D721Med (cell line): ENCODE results near the gene ITIH6.
"Not testable (repeated sequence)": the region's sequence is repeated elsewhere in the genome, so short reads cannot be mapped to it uniquely, and the experiment has no call there.

Experiments used
- DNase-seq: peaks from one replicate; pipeline ENCODE4 v3.0.0; 2011; ENCODE audit warnings: low spot score; ENCODE audit not compliant: insufficient read length
- FAIRE-seq: peaks from 2 replicates; lab custom pipeline; 2011; peaks lifted over from hg19 to GRCh38; lab: Jason Lieb, UNC
- TF ChIP-seq, protein P1 (sequence below): IDR thresholded peaks from 2 replicates; pipeline ENCODE4 v1.5.1; 2012; ENCODE audit warnings: mild to moderate bottlenecking, control low read depth; ENCODE audit not compliant: insufficient read depth; ENCODE audit errors: missing control alignments

The ITIH6 gene

DNA sequence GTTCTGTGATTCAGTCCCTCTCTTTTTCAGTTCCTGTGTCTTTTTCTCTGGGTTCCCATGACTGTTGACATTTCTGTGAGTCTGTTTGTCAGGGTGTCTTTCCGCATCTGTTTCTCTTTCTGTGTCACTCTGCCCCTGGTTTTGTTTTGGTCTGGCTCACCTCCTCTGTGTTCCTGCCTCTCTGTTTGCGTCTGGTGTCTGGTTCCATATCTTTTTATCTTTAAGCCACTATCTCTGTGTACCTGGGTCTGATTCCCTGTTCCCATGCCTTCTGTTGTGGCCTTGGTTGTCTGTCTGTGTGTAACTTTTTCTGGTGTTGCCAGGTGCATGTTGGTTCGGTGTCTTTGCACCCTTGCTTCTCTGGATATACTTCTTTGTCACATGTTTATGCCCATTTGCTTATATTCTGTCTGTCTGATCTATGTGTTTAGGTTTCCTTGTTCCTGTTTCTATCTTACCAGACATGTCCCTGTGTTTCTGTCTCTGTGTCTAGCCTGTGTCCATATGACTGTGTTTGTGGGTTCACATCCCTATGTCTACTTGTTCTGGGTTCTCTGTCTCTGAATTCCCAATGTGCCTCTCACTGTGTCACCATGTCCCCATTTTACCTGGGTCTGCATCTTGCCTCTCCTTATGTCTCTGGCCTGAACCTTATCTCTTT lies 50.2 kb downstream of the ITIH6 start:
- FAIRE-seq (no peak), DNase-seq (no peak)
- TF ChIP-seq, protein P1, sequence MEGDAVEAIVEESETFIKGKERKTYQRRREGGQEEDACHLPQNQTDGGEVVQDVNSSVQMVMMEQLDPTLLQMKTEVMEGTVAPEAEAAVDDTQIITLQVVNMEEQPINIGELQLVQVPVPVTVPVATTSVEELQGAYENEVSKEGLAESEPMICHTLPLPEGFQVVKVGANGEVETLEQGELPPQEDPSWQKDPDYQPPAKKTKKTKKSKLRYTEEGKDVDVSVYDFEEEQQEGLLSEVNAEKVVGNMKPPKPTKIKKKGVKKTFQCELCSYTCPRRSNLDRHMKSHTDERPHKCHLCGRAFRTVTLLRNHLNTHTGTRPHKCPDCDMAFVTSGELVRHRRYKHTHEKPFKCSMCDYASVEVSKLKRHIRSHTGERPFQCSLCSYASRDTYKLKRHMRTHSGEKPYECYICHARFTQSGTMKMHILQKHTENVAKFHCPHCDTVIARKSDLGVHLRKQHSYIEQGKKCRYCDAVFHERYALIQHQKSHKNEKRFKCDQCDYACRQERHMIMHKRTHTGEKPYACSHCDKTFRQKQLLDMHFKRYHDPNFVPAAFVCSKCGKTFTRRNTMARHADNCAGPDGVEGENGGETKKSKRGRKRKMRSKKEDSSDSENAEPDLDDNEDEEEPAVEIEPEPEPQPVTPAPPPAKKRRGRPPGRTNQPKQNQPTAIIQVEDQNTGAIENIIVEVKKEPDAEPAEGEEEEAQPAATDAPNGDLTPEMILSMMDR, result no peak

DNA sequence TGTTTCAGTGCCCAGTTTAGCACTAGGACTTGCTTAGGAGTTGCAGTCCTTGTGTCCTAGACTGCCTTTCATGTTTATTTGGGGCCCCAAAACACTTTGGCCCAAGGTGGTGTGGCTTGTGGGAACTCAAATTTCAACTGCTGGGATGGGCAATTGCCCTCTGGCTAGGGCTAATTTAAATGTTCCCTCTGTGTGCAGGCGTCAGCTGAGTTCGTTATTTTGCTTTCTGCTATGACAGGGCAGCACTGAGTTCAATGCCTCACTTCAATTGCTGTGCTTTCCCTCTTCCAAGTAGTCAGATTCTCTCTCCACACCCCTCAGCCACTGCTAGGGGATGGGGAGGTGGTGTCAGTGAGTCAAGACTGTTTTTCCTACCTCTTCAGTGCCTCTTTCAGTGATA lies 51.1 kb downstream of the ITIH6 start:
- FAIRE-seq (no peak), DNase-seq (no peak)
- TF ChIP-seq, protein P1, result no peak

DNA sequence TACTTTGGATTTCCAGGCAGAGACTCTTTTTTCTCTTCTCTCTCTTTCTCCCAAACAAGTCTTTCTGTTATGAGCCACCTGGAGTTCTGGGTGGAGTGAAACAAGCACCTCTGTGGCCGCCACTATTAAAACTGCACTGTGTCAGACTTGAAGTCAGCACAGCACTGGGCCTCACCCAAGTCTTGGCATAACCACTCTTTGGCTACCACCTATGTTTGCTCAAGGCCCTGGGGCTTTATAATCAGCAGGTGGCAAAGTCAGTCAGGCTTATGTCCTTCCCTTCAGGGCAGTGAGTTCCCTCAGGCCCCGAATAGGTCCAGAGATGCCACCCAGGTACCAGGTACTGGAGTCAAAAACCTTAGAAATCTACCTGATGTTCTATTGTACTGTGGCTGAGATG lies 52.4 kb downstream of the ITIH6 start:
- TF ChIP-seq, protein P1, result no peak
- DNase-seq (no peak), FAIRE-seq (no peak)

DNA sequence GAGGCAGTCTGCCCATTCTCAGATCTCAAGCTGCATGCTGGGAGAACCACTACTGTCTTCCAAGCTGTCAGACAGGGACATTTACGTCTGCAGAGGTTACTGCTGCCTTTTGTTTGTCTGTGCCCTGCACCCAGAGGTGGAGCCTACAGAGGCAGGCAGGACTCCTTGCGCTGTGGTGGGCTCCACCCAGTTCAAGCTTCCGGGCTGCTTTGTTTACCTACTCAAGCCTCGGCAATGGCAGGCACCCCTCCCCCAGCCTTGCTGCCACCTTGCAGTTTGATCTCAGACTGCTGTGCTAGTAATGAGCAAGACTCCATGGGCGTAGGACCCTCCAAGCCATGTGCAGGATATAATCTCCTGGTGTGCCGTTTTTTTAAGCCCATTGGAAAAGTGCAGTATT lies 59.5 kb downstream of the ITIH6 start:
- DNase-seq, FAIRE-seq: not testable (repeated sequence)

DNA sequence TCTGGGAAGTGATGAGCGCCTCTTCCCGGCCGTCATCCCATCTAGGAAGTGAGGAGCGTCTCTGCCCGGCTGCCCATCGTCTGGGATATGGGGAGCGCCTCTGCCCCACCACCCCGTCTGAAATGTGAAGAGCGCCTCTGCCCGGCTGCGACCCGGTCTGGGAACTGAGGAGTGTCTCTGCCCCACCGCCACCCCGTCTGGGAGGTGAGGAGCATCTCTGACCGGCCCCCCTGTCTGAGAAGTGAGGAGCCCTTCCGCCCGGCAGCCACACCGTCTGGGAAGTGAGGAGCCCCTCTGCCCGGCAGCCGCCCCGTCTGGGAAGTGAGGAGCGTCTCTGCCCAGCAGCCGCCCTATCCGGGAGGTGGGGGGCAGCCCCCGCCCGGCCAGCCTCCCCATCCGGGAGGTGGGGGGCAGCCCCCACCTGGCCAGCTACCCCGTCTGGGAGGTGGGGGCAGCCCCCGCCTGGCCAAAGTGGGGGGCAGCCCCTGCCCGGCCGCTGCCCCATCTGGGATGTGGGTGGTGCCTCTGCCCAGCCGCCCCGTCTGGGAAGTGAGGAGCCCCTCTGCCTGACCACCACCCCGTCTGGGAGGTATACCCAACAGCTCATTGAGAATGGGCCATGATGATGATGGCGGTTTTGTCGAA lies 61.6 kb downstream of the ITIH6 start:
- not testable (repeated sequence) for DNase-seq, FAIRE-seq

DNA sequence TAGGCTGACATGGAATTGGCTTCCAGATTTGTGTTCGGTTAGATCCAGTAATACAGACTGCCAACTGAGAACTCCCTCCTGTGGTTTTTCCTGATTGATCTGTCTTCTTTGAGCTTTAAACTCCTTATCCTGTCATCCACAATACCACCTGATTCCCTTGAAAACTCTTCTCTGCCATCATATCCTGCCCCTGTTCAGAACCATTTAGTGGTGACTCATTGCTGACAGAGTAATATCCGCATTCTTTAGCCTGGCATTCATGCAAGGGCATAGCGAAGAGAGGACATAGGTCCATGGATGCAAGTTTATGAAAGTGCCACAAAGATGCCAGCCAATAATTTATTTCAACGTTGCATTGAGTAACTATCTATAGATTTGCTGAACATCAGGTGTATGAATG lies 76.6 kb downstream of the ITIH6 start:
- TF ChIP-seq, protein P1, result no peak
- FAIRE-seq (no peak), DNase-seq (no peak)

DNA sequence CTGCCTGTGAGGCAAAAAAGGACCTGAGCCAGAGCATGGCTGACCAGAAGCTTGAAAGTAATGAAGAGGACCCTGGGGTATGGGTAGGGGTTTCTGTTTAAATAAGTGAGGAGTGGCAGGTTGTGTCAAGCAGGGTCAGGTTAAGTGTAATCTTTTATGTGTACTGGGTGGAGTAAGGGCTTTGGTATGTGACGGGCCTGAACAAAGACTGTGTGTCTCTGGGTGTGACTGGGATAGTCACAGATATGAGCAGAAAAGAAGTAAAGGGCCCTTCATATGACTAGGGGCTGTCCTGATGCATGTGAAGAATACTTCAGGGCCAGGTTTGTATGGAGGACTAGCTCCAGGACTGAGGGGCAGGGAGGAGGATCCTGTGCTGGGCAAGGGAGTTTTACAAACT lies 82.4 kb downstream of the ITIH6 start:
- FAIRE-seq (no peak), DNase-seq (no peak)
- TF ChIP-seq, protein P1, result no peak

DNA sequence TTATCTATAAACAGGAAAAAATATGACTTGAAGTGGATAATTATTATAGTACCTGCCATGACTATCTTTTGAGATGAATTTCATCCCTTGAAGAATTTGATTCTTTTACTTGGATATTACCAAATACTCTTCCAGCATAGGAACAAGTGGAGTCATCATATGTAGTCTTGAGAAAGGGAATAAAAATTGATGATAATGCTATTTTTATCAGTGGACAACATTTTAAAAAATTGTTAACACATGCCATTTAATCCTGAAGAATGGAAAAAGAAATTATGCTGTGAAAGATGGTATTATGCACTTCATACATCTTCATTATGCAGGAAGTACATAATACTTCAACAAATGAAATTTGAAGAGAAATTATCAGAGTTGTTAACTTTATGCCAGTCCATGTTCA lies 83.6 kb downstream of the ITIH6 start:
- FAIRE-seq (no peak), DNase-seq (no peak)
- TF ChIP-seq, protein P1, result no peak
